Esophagus muscularis mucosa (tissue), 3 donors: Measurements from ENCODE around the gene TPSG1.
"Not testable (repeated sequence)": the region's sequence is repeated elsewhere in the genome, so short reads cannot be mapped to it uniquely, and the experiment has no call there.

Experiments used
- POLR2A ChIP-seq: fragments of 450-650 bp; IDR thresholded peaks from one replicate; pipeline ENCODE4 v1.6.1; 2017; ENCODE audit warnings: antibody characterized with exemption, moderate library complexity, mild to moderate bottlenecking, low read depth
- POLR2AphosphoS5 ChIP-seq, 2 donors: sonication (generic); formaldehyde crosslinking; IDR thresholded peaks; one replicate each; pipeline ENCODE4 v1.6.1; 2017; ENCODE audit warnings: antibody characterized with exemption in 2 of 2
- TF ChIP-seq, protein P1 (sequence below), 3 experiments: fragments of 200-600 bp in 2 of 3; fragments of 450-650 bp in 1 of 3; sonication (generic) in 2 of 3; IDR thresholded peaks; one replicate each; pipeline ENCODE4 v1.5.1; 2017 to 2019; ENCODE audit warnings: antibody characterized with exemption in 3 of 3, mild to moderate bottlenecking in 2 of 3, moderate library complexity in 1 of 3

- TF ChIP-seq, protein P1, sequence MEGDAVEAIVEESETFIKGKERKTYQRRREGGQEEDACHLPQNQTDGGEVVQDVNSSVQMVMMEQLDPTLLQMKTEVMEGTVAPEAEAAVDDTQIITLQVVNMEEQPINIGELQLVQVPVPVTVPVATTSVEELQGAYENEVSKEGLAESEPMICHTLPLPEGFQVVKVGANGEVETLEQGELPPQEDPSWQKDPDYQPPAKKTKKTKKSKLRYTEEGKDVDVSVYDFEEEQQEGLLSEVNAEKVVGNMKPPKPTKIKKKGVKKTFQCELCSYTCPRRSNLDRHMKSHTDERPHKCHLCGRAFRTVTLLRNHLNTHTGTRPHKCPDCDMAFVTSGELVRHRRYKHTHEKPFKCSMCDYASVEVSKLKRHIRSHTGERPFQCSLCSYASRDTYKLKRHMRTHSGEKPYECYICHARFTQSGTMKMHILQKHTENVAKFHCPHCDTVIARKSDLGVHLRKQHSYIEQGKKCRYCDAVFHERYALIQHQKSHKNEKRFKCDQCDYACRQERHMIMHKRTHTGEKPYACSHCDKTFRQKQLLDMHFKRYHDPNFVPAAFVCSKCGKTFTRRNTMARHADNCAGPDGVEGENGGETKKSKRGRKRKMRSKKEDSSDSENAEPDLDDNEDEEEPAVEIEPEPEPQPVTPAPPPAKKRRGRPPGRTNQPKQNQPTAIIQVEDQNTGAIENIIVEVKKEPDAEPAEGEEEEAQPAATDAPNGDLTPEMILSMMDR (IDR thresholded peaks at IDR 0.05) = not testable (repeated sequence)
- TF ChIP-seq POLR2A; POLR2AphosphoS5 (IDR thresholded peaks at IDR 0.05): not testable (repeated sequence)
Observed at GRCh38 chr16:1239575-1239974, 14.5 kb upstream of the TPSG1 start.
